Dedifferentiated amniotic fluid mesenchymal stem cell (primary cell): ENCODE data around the gene ZNF554.
A peak's percentile ranks its signal among the peaks of the same experiment; 100 is the strongest.

Experiments used
- DNase-seq: peaks from one replicate; pipeline ENCODE4 v3.0.0-alpha.2; 2016; ENCODE audit errors: extremely low spot score

Gene ZNF554

GRCh38 chr19:2827840-2828489 lies 8.3 kb downstream of the ZNF554 start:
- DNase-seq = no peak

GRCh38 chr19:2834294-2834871 lies 14.7 kb downstream of the ZNF554 start:
- no peak for DNase-seq

- DNase-seq = no peak
Observed at GRCh38 chr19:2837430-2837829, 17.8 kb downstream of the ZNF554 start.

GRCh38 chr19:2840794-2841791 lies 21.4 kb downstream of the ZNF554 start, which contains the start of gene ZNF555:
Gene ZNF555, plus strand, starts transcription at chr19:2841475. Its CDS starts 98 bp downstream, at chr19:2841573.
- DNase-seq = peak; percentile 100

- DNase-seq = no peak
Observed at GRCh38 chr19:2841855-2842574, 22.3 kb downstream of the ZNF554 start.

- DNase-seq = no peak
Observed at GRCh38 chr19:2845107-2845506, 25.4 kb downstream of the ZNF554 start.

GRCh38 chr19:2846180-2846894 lies 26.7 kb downstream of the ZNF554 start:
- DNase-seq = no peak

- no peak for DNase-seq
Observed at GRCh38 chr19:2847507-2847906, 27.8 kb downstream of the ZNF554 start.

GRCh38 chr19:2848616-2849015 lies 28.9 kb downstream of the ZNF554 start:
- DNase-seq = peak; percentile 30

GRCh38 chr19:2850256-2850925 lies 30.7 kb downstream of the ZNF554 start:
- DNase-seq = no peak

- no peak for DNase-seq
Observed at GRCh38 chr19:2852598-2852997, 32.9 kb downstream of the ZNF554 start.

GRCh38 chr19:2853015-2853606 lies 33.4 kb downstream of the ZNF554 start:
- no peak for DNase-seq

GRCh38 chr19:2854849-2855248 lies 35.2 kb downstream of the ZNF554 start:
- DNase-seq = no peak

GRCh38 chr19:2856457-2857050 lies 36.9 kb downstream of the ZNF554 start:
- DNase-seq = no peak

- DNase-seq = no peak
Observed at GRCh38 chr19:2858864-2859263, 39.2 kb downstream of the ZNF554 start.

GRCh38 chr19:2863816-2864215 lies 44.1 kb downstream of the ZNF554 start:
- DNase-seq = no peak

- DNase-seq = no peak
Observed at GRCh38 chr19:2865334-2866100, 45.8 kb downstream of the ZNF554 start.

GRCh38 chr19:2866495-2867024 lies 46.9 kb downstream of the ZNF554 start:
- DNase-seq = no peak
